GM19193 (cell line): ENCODE measurements around the gene UROC1.

Experiments
- POLR2A ChIP-seq: IDR thresholded peaks from 4 replicates; pipeline ENCODE4 v1.6.1; 2011; ENCODE audit not compliant: insufficient read depth, insufficient read length; ENCODE audit errors: extremely low read depth

The UROC1 gene

GRCh38 chr3:126517291-126517951 is at the start of gene UROC1:
Gene UROC1, minus strand, starts transcription at chr3:126517773. Its CDS starts 54 bp downstream, at chr3:126517719.
- TF ChIP-seq POLR2A = no peak

DNA sequence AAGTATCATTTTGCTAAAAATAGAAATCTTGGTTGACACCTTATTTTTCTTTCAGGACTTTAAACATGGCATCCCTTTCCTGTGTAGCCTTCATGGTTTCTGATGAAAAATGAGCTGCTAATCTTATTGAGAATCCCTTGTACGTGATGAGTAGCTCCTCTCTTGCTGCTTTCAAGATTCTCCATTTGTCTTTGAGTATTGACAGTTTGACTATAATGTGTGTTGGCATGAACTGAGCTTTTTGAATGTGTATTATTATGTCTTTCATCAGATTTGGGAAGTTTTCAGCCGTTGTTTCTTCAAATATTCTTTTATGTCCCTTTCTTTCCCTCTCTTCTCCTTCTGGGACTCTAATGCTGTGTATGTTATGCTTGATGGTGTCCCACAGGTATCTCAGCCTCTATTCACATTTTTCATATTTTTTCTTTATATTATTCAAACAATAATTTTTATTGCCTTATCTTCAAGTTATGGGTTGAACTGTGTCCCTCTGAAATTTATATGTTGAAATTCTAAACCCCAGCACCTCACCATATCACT is 45.2 kb upstream of the UROC1 start:
- no peak for TF ChIP-seq POLR2A

DNA sequence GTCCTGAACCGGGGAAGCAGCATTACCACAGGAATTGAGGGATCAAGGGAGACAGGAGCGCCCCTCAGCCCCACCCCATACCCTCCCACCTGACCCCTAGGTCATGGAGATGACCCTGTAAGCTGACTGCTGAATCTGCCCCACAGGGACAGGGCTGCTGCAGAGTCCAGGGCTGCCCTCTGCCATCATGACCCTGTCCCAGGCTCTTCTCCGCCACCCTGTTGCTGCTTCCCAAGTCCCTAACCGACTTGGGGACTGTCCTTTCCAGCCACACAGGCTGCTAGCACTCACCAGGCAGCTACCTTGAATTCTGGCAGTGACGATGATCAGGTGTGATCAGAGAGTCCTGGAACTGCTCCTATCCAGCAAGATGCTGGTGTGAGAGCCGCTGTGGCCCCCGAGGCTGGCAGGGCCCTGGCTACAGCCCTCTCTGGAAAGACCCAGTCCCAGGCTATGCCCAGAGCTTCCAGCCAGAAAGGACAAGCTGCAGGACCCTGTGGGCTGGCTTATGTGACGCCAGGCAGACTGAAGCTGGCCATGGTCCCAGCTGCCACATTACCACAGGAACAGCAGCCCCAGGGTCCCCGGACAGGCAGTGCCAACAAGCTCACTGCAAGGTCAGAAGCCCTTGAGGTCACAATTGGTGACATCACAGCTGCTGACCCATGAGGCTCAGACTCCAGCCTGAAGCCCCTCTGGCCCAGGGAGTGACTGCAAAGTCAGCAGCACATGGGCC is 40.9 kb upstream of the UROC1 start, which contains the start of gene C3orf22:
C3orf22 (minus strand) TSS at position 597 of the 736 bp plus-strand sequence. CDS start 5,542 bp downstream, outside the sequence.
- TF ChIP-seq POLR2A = no peak

DNA sequence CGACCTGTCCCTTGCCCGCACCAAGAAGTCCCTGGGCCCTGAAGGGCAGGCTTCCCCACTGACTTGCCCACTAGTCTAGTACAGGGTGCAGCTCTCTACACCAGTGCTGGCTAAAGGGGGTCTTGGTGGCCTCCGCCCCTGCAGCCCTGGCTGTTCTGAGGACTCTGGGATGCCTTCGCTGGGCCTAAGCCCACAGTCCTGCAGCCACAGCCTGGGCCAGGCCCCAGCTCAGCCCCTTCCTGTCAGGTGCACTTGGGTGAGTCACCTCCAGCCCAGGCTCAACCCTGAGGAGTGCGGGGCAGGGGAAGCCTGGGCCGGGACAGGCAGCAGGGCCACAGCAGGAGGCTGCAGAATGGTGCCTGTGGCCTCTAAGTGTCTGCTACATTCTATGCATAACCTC is 40.2 kb upstream of the UROC1 start:
- no peak for TF ChIP-seq POLR2A

GRCh38 chr3:126557415-126557745 is 39.8 kb upstream of the UROC1 start:
- TF ChIP-seq POLR2A = no peak

- TF ChIP-seq POLR2A = no peak
Measured at GRCh38 chr3:126556637-126557414, 39.3 kb upstream of the UROC1 start.

DNA sequence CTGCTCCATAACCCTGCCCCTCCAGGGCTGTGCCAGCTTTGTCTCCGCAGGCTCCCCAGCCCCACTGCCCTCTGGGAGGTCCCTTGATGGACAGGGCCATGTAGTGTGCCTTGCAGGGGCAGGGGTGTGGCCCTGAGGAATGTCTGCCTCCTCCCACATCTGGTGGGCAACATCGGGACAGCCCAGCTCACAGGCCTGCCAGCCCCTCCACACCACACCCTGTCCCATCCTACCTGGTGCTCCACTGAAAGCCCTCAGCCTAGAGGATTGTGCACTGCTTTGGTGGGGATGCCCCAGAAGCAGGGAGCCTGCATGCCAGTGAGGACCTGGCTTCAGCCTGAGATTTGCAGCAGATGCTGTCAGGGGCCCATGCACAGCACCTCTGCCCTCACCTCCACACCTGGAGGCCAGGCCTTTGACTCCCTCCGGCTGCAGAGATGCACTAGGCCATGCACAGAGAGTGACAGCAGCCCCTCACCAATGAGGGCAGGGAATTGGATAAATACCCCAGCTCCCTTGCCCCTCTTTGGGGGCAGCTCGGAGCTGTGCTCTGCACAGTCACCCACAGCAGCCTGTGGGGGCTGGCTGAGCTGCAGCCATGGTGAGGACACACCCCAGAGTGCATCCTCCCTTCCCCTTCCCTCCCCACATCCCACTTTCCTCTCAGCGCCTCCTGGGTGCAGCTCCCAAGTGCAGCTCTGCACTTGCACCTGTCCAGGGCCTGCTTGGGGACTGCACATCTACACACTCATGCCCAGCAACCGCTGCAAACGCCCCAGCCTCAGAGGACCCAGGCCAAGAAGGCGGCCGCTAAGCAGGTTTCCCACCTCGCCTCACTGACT is 38.4 kb upstream of the UROC1 start:
- TF ChIP-seq POLR2A = no peak

DNA sequence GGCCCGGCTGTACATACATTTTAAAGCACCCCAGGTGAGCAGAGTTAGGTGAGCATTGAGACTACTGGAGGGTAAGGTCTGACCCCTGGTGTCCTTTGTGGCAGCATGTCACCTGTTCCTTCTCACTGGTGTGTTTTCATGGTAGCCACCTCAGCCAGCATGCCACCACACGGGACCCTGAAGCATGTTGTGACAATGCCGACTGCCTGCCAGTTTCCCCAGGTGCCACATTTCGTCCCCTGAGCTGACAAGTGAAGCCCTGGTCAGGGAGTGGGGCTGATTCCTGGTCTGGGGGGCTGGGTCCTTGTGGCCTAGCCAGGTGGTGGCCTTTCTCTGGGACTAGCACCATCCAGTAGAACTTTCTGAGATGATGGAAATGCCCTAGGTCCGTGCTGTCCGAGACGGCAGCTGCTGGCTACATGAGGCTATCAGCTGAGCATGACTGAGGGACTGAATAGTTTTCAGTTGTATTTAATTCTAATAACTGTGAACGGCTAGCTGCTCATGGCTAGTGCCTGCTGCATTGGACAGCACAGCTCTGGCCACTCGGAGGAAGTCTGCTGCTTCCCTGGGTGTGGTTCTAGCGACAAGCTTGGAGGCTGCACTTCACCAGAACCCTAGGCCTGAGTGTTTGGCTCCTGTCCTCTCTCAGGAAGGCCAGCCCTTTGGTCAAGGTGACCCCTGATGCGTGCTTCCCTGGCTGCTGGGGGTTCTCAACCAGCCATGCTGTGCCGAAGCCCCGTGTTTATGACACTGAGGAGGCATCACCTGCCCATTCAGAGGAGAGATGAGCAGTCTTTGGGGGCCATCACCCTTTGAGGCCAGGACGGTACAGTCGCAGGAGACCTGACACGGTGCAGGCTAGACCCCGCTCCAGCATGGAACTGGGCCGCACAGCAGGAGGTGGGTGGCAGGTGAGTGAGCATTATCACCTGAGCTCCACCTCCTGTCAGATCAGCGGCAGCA is 37.3 kb upstream of the UROC1 start:
- TF ChIP-seq POLR2A = no peak

DNA sequence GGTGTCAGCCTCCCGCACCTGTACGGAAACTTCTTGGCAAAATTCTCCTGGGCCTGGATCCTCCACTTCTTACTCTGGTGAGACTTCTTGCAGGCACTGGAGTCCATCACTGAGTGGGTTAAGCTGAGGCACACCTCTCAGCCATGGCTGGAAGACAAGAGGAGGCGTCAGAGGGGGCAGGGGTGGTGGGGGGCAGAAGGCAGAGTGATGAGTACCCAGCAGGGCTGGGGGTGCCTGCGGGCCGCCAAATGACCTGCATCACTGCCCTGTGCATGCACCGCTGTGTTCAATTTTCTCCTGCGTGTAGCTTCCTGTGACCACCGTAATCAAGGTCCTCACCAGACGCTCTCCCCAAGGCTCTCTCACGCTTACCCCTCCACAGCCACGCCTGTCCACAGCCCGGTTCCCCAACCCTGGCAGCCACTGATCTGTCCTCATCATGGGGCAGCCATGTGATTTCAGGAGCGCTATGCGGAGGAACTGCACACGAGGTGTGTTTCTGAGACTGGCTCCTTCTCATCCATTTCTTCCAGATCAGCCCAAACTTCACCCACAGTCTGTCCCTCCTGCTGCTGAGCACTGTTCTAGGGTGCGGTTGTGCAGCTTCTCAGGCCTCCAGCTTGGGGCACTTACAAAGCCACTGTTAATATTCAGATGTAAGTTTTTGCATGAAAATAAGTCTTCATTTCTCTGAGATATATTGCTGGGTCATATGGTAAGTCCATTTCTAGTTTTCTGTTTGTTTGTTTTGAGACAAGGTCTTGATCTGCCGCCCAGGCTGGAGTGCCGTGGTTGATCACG is 35.9 kb upstream of the UROC1 start:
- no peak for TF ChIP-seq POLR2A

GRCh38 chr3:126552688-126553283 is 35.2 kb upstream of the UROC1 start:
- TF ChIP-seq POLR2A = no peak

GRCh38 chr3:126551839-126552687 is 34.5 kb upstream of the UROC1 start:
- no peak for TF ChIP-seq POLR2A
